C4-2B (cell line): ENCODE results near the gene BUD23.

Experiments used
- H3K27ac ChIP-seq: fragments of 450-650 bp; 2 replicates; pipeline ENCODE4 v1.5.1; 2017
- CTCF ChIP-seq: fragments of 450-650 bp; conservative IDR thresholded peaks from 2 replicates; pipeline ENCODE4 v1.5.1; 2017; ENCODE audit warnings: mild to moderate bottlenecking
- ZFX ChIP-seq: fragments of 450-650 bp; IDR thresholded peaks from 2 replicates; pipeline ENCODE4 v1.6.1; 2017

BUD23 gene

DNA sequence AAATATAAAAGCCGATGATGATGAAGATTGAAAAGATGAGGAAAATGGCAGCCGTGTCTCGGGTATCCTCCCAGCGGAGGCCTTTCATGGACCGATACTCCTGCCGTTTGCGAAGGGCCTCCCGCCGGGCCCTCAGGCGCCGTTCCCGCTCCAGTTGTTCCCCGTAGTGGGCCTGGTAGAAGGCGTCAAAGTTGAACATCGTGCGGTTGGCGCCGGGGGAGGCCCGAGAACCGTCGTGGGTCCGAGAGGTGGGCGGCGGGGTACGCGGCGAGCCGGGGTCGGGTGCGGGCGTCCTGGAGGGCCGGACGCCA is 697 bp upstream of the BUD23 start:
- H3K27ac ChIP-seq: peak overlapping the region; percentile 86
- TF ChIP-seq CTCF (no peak), ZFX (no peak)

GRCh38 chr7:73683788-73684693 is 644 bp downstream of the BUD23 start:
- TF ChIP-seq CTCF (no peak), ZFX (no peak)

DNA sequence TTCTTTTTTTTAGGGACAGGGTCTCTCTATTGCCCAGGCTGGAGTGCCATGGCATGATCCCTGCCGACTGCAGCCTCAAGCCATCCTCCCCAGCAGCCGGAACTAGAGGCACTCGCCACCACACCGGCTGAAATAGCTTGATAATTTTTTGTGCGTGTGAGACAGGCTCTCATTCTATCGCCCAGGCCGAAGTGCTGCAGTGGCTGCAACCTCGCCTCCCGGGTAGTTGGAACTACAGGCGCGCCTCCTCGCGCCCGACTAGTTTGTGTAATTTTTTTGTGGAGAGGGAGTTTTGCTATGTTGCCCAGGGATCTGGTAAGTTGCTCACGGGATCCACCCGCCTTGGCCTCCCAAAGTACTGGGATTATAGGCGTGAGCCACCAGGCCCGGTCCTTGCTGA is 1.9 kb downstream of the BUD23 start:
- no peak overlapping the region for H3K27ac ChIP-seq
- TF ChIP-seq ZFX: no peak
- TF ChIP-seq CTCF: no peak

More at GRCh38 chr7:73683788-73684693, 644 bp downstream of the BUD23 start:
- H3K27ac ChIP-seq: peak overlapping the region; percentile 86

GRCh38 chr7:73688288-73688687 is 4.9 kb downstream of the BUD23 start:
- H3K27ac ChIP-seq: no peak overlapping the region
- TF ChIP-seq CTCF (no peak), ZFX (no peak)

- TF ChIP-seq ZFX: no peak
- TF ChIP-seq CTCF: no peak
- H3K27ac ChIP-seq: no peak overlapping the region
Measured at GRCh38 chr7:73690646-73691045, 7.2 kb downstream of the BUD23 start.

DNA sequence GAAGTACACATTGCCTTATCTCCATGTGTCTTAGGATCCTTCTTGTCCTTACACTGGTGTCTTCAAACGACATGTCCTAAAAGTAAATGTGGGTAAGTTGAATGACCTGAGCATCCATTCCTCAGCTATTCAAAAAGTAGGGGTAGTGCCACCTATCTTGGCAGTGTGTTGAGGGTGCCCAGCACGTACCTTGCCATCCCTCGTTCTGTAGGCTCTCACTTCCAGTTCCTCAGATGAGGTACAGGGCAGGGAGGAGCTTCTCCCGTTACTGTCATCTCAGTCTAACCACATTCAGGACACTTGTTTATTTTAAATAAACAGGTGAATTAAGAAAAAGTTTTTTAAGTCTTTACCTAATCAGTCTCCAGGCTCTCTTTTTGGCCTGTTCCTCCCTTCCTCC is 13.0 kb downstream of the BUD23 start:
- H3K27ac ChIP-seq: no peak overlapping the region
- TF ChIP-seq CTCF (no peak), ZFX (no peak)

DNA sequence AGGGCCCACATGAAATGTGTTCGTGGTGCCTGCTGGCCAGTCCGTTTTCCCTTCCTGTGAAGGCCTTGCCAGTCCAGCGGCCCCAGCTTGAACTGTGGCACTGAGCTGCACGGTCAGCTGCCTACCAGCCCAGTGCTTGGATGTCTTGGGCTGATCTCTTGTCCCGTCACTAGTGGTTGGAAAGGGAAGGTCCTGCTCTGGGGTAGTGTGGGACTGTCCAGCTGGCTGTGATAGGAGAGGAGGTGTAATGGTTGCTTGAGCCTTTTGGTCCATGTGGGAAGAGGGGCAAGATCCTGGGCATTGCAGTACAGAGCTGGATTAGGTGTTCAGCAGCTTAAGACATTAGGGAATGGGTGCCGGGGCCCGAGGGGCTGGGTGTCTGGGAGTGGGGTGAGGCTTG is 15.0 kb downstream of the BUD23 start:
- TF ChIP-seq ZFX: no peak
- TF ChIP-seq CTCF: no peak
- H3K27ac ChIP-seq: no peak overlapping the region
